SK-N-MC (cell line): ENCODE measurements around the gene RANBP17.

Source experiments
- EZH2 ChIP-seq: fragments of 200-600 bp; sonication (generic); IDR thresholded peaks from one replicate; pipeline ENCODE4 v1.6.1; 2017; ENCODE audit warnings: antibody characterized with exemption
- FOXP2 ChIP-seq: optimal IDR thresholded peaks from 2 replicates; pipeline ENCODE3; 2011; ENCODE audit warnings: mild to moderate bottlenecking, moderate library complexity; ENCODE audit not compliant: insufficient read depth; ENCODE audit errors: extremely low read length, control extremely low read depth
- POLR2AphosphoS5 ChIP-seq: IDR thresholded peaks from 2 replicates; pipeline ENCODE4 v1.6.1; 2012; ENCODE audit warnings: mild to moderate bottlenecking, low read depth, low read length, borderline replicate concordance

DNA sequence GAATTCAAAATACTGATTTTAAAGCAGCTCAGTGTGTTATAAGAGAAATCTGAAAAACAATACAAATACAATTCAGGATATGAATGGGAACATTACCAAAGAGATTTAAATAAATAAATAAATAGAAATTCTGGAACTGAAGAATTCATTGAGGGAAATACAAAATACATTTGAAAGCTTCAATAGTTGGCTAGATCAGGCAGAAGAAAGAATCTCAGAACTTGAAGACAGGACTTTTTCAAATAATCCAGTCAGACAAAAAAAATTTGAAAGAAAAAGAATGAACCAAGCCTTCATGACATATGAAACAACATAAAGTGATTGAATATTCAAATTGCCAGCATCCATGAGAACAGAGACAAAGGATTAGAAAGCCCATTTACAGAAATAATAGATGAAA, 387.6 kb downstream of the RANBP17 start:
- no peak for TF ChIP-seq POLR2AphosphoS5
- TF ChIP-seq EZH2 = no peak
- TF ChIP-seq FOXP2 = no peak
